Neural progenitor cell (in vitro differentiated cells): ENCODE measurements around the gene CAPN11. TPM values are rescaled to one million over a fixed set of nuclear protein-coding genes. Genes with fewer than 3 reads are reported as not detected.

Experiments used
- DNase-seq: peaks from one replicate; pipeline ENCODE4 v3.0.0-alpha.2; 2016; ENCODE audit warnings: low spot score
- H2AFZ ChIP-seq: fragments of 200-600 bp; sonication (generic); replicated peaks from 2 replicates; pipeline ENCODE4 v1.6.1; 2016; ENCODE audit warnings: antibody characterized with exemption
- H3F3A ChIP-seq: fragments of 200-600 bp; sonication (generic); 2 replicates; pipeline ENCODE4 v1.6.1; 2016; ENCODE audit warnings: antibody characterized with exemption, low read depth
- H3K27ac ChIP-seq: fragments of 200-600 bp; sonication (generic); 2 replicates; pipeline ENCODE4 v1.5.1; 2016; ENCODE audit warnings: mild to moderate bottlenecking
- H3K27me3 ChIP-seq: fragments of 200-600 bp; sonication (generic); 2 replicates; pipeline ENCODE4 v1.6.1; 2016; ENCODE audit warnings: mild to moderate bottlenecking, moderate library complexity
- H3K36me3 ChIP-seq: fragments of 200-600 bp; sonication (generic); 2 replicates; pipeline ENCODE4 v1.5.1; 2016
- H3K4me1 ChIP-seq: fragments of 200-600 bp; sonication (generic); 2 replicates; pipeline ENCODE4 v1.6.1; 2016; ENCODE audit warnings: mixed run types
- H3K4me2 ChIP-seq: fragments of 200-600 bp; sonication (generic); 2 replicates; pipeline ENCODE4 v1.6.1; 2016
- H3K4me3 ChIP-seq: fragments of 200-600 bp; sonication (generic); 2 replicates; pipeline ENCODE4 v1.5.1; 2016
- H3K79me2 ChIP-seq: fragments of 200-600 bp; sonication (generic); 2 replicates; pipeline ENCODE4 v1.6.1; 2016; ENCODE audit warnings: low read depth
- H3K9ac ChIP-seq: fragments of 200-600 bp; sonication (generic); 2 replicates; pipeline ENCODE4 v1.6.1; 2016
- H3K9me3 ChIP-seq: fragments of 200-600 bp; sonication (generic); 2 replicates; pipeline ENCODE4 v1.5.1; 2016; ENCODE audit warnings: low read depth
- H4K20me1 ChIP-seq: fragments of 200-600 bp; sonication (generic); 2 replicates; pipeline ENCODE4 v1.6.1; 2016; ENCODE audit warnings: low read depth
- H3K27ac Mint-ChIP-seq: 3 replicates; pipeline ENCODE4 v1.8.0; 2021; ENCODE audit warnings: mixed read lengths
- H3K27me3 Mint-ChIP-seq: 2 replicates; pipeline ENCODE4 v1.8.0; 2022; ENCODE audit warnings: low read depth, mild to moderate bottlenecking, inconsistent platforms, moderate library complexity, mixed read lengths; ENCODE audit not compliant: insufficient read depth
- H3K36me3 Mint-ChIP-seq: 3 replicates; pipeline ENCODE4 v1.8.0; 2021; ENCODE audit warnings: mixed read lengths
- H3K4me1 Mint-ChIP-seq: 3 replicates; pipeline ENCODE4 v1.8.0; 2021; ENCODE audit warnings: mixed read lengths
- H3K4me3 Mint-ChIP-seq: 3 replicates; pipeline ENCODE4 v1.8.0; 2021; ENCODE audit warnings: mild to moderate bottlenecking, moderate library complexity, mixed read lengths
- H3K9me3 Mint-ChIP-seq: 3 replicates; pipeline ENCODE4 v1.8.0; 2020; ENCODE audit warnings: mixed read lengths
- EZH2 ChIP-seq: fragments of 200-600 bp; sonication (generic); IDR thresholded peaks from 2 replicates; pipeline ENCODE4 v1.6.1; 2017; ENCODE audit warnings: antibody characterized with exemption, mild to moderate bottlenecking, moderate library complexity
- EZH2phosphoT487 ChIP-seq: fragments of 200-600 bp; sonication (generic); IDR thresholded peaks from 2 replicates; pipeline ENCODE4 v1.6.1; 2017; ENCODE audit warnings: antibody characterized with exemption
- total RNA-seq: library from RNA; depleted of rRNA; stranded (reverse); fragments of >200 nt; gene quantifications from 2 replicates; pipeline ENCODE4 v1.2.3, GENCODE V29; 2015; ENCODE audit warnings: low replicate concordance
- TF ChIP-seq, protein P1 (sequence below): fragments of 200-600 bp; sonication (generic); IDR thresholded peaks from 2 replicates; pipeline ENCODE4 v1.5.1; 2017; ENCODE audit warnings: antibody characterized with exemption, mild to moderate bottlenecking

The CAPN11 gene
- total RNA-seq, 1 donor from 2014 or later = 0.49 TPM

GRCh38 chr6:44216677-44217331, 58.2 kb downstream of the CAPN11 start, which contains the start of gene MYMX:
TSS of gene MYMX (plus strand) at chr6:44216926. CDS start at chr6:44217472, 546 bp downstream.
- Mint-ChIP-seq H3K36me3 (peaks cover 3% of the 10 kb centered on the region), H3K27me3 (peaks cover 13% of the 10 kb centered on the region), H3K27ac (no peak within 1 kb of the TSS), H3K4me1 (peaks cover 32% of the 10 kb centered on the region), H3K4me3 (peak within 1 kb of the TSS; percentile 67), H3K9me3 (no peaks in the 10 kb centered on the region)
- Histone ChIP-seq H3K27me3 (peaks cover 13% of the 10 kb centered on the region), H3K9ac (no peak within 1 kb of the TSS), H3K4me2 (peak within 1 kb of the TSS; percentile 73), H3K79me2 (no peaks in the 10 kb centered on the region), H3K27ac (no peak within 1 kb of the TSS), H3K4me1 (peaks cover 36% of the 10 kb centered on the region), H3F3A (peaks cover 59% of the 10 kb centered on the region), H2AFZ (peak within 1 kb of the TSS; percentile 52), H3K36me3 (no peaks in the 10 kb centered on the region), H3K4me3 (peak within 1 kb of the TSS; percentile 24), H3K9me3 (no peaks in the 10 kb centered on the region), H4K20me1 (no peaks in the 10 kb centered on the region)
- TF ChIP-seq EZH2phosphoT487 (no peak), EZH2 (no peak)
- TF ChIP-seq, protein P1, sequence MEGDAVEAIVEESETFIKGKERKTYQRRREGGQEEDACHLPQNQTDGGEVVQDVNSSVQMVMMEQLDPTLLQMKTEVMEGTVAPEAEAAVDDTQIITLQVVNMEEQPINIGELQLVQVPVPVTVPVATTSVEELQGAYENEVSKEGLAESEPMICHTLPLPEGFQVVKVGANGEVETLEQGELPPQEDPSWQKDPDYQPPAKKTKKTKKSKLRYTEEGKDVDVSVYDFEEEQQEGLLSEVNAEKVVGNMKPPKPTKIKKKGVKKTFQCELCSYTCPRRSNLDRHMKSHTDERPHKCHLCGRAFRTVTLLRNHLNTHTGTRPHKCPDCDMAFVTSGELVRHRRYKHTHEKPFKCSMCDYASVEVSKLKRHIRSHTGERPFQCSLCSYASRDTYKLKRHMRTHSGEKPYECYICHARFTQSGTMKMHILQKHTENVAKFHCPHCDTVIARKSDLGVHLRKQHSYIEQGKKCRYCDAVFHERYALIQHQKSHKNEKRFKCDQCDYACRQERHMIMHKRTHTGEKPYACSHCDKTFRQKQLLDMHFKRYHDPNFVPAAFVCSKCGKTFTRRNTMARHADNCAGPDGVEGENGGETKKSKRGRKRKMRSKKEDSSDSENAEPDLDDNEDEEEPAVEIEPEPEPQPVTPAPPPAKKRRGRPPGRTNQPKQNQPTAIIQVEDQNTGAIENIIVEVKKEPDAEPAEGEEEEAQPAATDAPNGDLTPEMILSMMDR = no peak
- DNase-seq = peak; percentile 77

DNA sequence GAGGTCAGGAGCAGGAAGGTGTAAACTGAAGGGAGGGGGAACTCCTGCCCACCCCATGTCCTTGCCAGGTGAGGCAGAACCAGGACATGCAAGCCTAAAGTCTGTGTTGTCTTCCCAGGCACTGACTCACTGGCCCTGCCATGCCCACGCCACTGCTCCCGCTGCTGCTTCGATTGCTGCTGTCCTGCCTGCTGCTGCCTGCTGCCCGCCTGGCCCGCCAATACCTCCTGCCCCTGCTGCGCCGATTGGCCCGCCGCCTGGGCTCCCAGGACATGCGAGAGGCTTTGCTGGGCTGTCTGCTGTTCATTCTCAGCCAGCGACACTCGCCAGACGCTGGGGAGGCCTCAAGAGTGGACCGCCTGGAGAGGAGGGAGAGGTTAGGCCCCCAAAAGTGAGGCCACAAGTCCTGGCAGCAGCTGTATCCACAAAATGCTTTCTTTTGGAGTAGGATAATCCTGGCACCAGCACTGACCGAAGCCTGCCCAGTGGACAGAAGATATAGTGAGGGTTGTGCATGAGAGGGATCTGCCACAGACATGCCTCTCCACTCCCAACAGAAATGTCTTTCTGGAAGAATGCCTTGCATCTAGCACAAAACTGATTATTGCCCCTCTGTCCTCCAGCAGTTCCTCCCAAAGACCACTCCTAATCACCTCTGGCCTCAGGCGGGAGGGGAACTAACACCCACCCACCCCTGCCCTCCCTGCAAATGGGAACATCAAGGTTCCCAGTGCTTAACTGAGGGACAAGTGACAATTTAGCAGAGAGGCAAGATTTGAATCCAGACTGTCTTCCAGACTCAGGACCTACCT, 58.9 kb downstream of the CAPN11 start:
- Mint-ChIP-seq H3K36me3 (peaks cover 3% of the 10 kb centered on the region), H3K4me1 (peaks cover 34% of the 10 kb centered on the region), H3K4me3 (peak overlapping the region; percentile 41), H3K27ac (no peak overlapping the region), H3K9me3 (no peaks in the 10 kb centered on the region), H3K27me3 (peaks cover 11% of the 10 kb centered on the region)
- peak; percentile 71 for DNase-seq
- Histone ChIP-seq H3K27ac (no peak overlapping the region), H3K27me3 (peaks cover 13% of the 10 kb centered on the region), H3F3A (peaks cover 65% of the 10 kb centered on the region), H3K9me3 (no peaks in the 10 kb centered on the region), H4K20me1 (no peaks in the 10 kb centered on the region), H3K9ac (no peak overlapping the region), H3K4me2 (peak overlapping the region; percentile 73), H3K4me3 (no peak overlapping the region), H3K36me3 (no peaks in the 10 kb centered on the region), H3K4me1 (peaks cover 43% of the 10 kb centered on the region), H2AFZ (no peak overlapping the region), H3K79me2 (no peaks in the 10 kb centered on the region)
- TF ChIP-seq, protein P1 = no peak
- no peak for TF ChIP-seq EZH2phosphoT487
- TF ChIP-seq EZH2 = no peak

DNA sequence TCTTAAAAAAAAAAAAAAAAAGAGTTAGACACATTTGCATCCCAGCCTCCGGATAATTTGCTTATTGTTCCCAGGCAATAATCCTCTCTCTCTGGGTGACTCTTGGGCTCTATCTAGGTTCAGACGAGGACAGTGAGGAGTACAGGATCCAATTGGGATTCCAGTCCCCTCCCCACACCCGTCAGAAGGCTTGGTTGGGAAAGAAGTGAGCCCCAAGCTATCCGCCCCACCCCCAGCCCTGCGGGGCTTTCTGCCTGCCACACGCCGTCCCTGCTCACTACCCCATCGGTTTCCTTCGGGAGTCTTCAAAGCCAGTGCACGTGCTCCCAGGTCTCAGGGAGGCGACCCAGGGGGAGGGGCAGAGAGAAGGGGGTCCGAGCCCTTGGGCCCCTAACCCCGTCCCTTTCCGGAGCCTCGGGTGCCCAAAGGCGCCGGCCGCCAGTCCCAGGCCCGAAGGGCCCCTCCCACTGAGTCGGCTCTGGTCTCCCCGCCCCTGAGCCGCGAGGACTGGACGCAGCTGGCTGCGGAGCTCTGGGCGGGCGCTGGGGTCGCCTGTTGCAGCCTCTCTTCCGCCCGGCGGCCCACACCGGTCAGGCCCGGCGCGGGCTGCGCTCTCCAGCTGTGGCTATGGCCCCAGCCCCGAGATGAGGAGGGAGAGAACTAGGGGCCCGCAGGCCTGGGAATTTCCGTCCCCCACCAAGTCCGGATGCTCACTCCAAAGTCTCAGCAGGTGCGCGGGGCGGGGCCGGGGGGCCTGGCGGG, 60.6 kb downstream of the CAPN11 start:
- Histone ChIP-seq H3K27ac (peak overlapping the region; percentile 82), H3K4me3 (peak overlapping the region; percentile 44), H3K4me1 (peaks cover 51% of the 10 kb centered on the region), H2AFZ (peak overlapping the region; percentile 30), H3F3A (peaks cover 78% of the 10 kb centered on the region), H3K4me2 (peak overlapping the region; percentile 73), H3K9me3 (no peaks in the 10 kb centered on the region), H3K27me3 (peaks cover 13% of the 10 kb centered on the region), H3K9ac (no peak overlapping the region), H3K79me2 (peaks cover 3% of the 10 kb centered on the region), H3K36me3 (no peaks in the 10 kb centered on the region), H4K20me1 (peaks cover 5% of the 10 kb centered on the region)
- peak overlapping the region; percentile 91 for H3K27ac Mint-ChIP-seq
- peaks cover 11% of the 10 kb centered on the region for H3K27me3 Mint-ChIP-seq
- H3K36me3 Mint-ChIP-seq = peaks cover 3% of the 10 kb centered on the region
- peak overlapping the region; percentile 81 for H3K4me3 Mint-ChIP-seq
- DNase-seq = peak; percentile 96
- no peaks in the 10 kb centered on the region for H3K9me3 Mint-ChIP-seq
- H3K4me1 Mint-ChIP-seq = peaks cover 44% of the 10 kb centered on the region
- TF ChIP-seq, protein P1 = no peak
- TF ChIP-seq EZH2 (no peak), EZH2phosphoT487 (no peak)
